GM18508 (cell line): ENCODE data around the gene INAFM1.
"Not testable (repeated sequence)": the region's sequence is repeated elsewhere in the genome, so short reads cannot be mapped to it uniquely, and the experiment has no call there.

Experiments used
- ATAC-seq: cut with Tn5 transposase; IDR thresholded peaks from one replicate; pipeline ENCODE4 v1.9.1; 2021; ENCODE audit warnings: moderate number of reproducible peaks; ENCODE audit not compliant: insufficient read depth, unreplicated experiment

INAFM1 gene

GRCh38 chr19:47266401-47266941 is 8.2 kb upstream of the INAFM1 start:
- ATAC-seq: no peak

DNA sequence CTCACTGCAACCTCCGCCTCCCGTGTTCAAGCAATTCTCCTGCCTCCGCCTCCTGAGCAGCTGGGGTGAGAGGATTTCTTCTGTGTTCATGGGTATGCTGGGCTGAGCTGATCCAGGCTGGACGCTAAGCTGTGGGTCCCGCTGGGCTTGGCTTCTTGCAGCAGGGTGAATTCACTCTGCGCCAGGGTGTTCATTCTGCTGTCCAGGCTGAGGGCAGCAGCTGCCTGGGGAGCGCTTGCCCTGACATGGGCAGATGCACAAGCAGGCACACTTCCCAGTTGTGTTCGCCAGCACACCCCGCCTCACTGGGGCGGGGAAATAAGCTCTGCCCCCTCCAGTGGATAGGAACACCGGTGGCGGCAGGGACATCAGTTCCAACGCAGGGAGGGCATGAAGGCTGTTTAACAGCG is 7.3 kb upstream of the INAFM1 start:
- ATAC-seq: no peak

DNA sequence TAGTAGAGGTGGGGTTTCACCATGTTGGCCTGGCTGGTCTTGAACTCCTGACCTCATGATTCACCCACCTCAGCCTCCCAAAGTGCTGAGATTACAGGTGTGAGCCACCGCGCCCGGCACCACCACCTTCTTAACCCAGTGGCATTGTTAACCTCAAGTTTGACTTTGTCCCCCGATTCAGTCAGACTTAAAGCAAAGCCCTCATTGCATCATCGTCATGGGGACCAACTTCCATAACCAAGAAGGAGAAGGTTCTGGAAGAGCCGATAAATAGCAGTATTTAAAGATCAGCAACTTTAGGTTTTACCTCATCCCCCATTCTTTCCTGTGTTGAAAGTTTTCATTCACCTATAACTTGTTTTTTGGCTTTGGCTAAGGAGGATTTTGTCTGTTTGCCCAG is 6.7 kb upstream of the INAFM1 start:
- ATAC-seq: no peak

GRCh38 chr19:47269596-47269995 is 5.1 kb upstream of the INAFM1 start:
- no peak for ATAC-seq

GRCh38 chr19:47270408-47270807 is 4.3 kb upstream of the INAFM1 start:
- ATAC-seq: no peak

DNA sequence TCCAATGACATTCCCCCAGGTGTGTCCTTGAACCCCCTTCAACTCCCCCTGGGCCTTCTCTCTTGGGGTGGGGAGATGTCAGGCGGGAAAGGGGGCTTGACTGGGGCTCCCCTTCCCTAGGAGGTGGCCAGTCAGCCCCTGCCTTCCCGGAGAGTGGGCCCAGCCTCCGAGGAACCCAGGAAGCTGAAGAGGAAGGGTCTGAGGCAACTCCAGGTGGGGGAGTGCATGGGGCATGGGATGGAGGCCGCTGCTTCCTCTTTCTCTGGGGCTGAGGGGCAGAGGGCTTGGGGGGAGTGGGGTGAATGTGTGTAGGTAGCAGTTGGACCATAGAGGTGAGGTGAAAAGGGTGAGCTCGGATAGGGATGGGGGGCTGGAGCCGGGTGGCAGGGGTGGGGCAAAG is 2.7 kb upstream of the INAFM1 start:
- no peak for ATAC-seq

DNA sequence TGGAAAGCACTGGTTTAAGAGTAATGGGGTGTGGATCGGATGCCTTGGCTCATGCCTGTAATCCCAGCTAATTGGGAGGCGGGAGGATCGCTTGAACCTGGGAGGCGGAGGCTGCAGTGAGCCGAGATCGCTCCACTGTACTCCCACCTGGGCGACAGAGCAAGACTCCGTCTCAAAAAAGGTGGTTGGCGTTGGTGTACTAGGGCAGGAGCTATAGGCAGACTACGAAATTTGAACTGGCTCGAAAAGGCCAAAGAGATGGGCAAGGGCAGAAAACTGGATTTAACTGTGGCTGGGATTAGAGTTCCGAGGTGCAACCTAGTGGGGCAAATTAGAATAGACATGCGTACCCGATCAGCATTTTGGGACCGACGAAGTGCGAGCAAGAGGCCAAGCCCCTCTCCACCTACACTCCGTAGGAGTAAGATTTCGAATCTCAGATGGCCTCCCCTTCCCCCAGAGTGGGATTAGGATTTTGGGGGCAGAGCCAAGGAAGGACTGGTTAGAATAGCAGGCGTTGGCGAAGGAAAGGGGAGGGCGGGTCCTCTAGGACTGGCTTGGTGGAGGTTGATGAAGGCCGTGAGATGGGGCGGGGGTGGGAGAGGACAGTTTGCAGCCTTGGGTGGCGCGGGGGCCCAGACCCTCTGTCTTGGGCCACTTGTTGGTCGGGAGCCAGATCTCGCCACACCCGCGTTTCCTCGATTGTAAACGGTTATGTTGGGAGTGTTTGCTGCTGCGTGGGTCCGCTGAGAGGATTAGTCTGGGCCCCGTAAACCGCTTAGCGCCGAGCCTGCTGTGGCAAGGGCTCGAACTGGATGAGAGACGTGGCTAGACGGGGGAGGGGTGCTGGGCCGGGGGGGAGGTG is 2.0 kb upstream of the INAFM1 start:
- ATAC-seq: no peak

DNA sequence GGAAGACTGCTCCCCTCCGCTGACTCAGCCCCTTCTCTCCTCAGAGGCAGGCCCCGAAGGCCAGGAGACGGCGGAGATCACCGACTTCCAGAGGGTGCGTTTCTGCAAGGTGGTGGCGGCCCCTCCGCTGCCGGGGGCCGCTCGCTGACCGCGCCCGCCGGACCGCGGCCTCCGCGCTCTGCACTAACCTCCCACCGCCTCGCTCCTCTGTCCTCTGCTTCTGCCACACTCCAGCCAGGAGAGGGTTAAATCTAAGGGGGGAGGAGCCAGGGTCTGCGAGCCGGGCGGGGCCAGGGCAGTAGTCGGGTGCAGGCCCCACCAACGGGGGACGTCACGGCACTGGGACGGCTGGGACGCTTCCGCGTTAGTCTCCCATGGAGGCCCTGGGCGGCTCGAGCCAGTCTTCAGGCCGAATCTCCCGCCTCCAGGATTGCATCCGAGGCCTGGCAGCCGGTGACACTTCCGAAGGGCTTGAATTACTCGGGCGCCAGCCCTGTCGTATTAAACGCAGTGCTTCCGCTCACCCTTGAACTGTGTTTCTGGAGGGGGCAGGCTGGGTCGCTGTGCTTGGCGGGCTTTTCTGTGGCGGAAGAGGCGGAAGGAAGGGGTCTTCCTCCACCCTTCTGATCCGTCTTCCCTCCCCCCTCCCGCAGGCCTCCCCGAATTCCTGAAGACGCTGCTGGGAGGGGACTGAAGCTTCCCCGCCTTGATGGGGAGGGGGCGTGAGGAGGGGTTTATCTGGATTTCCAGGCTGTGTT is 1.2 kb upstream of the INAFM1 start:
- peak; percentile 34 for ATAC-seq

DNA sequence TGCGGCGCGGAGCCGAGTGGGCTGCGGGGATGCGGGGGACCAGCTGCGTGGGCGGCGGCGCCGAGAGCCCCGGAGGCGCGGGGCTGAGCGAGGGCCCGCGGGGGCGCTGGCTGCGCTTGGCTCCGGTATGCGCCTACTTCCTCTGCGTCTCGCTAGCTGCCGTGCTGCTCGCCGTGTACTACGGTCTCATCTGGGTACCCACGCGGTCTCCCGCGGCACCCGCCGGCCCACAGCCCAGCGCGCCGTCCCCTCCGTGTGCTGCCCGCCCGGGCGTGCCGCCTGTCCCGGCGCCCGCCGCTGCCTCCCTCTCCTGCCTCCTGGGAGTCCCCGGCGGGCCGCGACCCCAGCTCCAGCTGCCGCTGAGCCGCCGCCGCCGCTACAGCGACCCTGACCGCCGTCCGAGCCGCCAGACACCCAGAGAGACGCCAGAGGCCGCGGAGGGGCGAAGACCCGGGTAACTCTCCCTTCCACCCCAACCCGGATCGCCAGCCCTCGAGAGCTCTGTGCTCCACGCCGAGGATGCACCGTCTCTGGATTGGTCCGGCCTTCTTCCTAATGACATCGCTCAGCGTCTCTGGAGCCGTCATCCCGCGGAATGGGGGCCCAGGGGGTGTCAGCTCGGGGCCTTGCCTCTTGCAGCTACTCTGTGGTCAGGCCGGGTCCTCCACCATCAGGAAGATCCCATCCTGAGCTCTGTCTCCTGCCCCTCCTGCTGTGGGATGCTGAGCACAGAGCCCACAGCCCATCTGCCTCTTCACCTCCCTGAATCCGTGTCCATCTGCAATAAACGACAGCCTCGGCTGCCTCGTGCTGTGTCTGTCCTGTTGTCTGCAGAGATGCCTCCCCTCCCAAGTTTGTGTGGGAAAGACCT is 441 bp downstream of the INAFM1 start:
- no peak for ATAC-seq

GRCh38 chr19:47275791-47276461 is 1.2 kb downstream of the INAFM1 start:
- ATAC-seq: no peak

DNA sequence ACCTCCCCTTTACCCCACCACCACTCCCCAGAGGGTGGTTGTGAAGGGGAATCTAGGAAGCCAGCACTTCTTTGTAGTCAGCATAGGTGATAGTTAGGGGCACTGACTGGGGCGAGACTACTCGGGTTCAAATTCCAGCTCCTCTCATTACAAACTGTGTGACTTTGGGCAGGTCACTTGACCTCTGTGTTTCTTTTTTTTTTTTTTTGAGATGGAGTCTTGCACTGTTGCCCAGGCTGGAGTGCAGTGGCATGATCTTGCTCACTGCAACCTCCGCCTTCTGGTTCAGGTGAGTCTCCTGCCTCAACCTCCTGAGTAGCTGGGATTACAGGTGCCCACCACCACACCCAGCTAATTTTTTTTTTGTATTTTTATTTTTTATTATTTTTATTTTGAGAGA is 1.8 kb downstream of the INAFM1 start:
- not testable (repeated sequence) for ATAC-seq

- ATAC-seq: no peak
These were observed 5.6 kb downstream of the INAFM1 start for GRCh38 chr19:47280183-47280797.

DNA sequence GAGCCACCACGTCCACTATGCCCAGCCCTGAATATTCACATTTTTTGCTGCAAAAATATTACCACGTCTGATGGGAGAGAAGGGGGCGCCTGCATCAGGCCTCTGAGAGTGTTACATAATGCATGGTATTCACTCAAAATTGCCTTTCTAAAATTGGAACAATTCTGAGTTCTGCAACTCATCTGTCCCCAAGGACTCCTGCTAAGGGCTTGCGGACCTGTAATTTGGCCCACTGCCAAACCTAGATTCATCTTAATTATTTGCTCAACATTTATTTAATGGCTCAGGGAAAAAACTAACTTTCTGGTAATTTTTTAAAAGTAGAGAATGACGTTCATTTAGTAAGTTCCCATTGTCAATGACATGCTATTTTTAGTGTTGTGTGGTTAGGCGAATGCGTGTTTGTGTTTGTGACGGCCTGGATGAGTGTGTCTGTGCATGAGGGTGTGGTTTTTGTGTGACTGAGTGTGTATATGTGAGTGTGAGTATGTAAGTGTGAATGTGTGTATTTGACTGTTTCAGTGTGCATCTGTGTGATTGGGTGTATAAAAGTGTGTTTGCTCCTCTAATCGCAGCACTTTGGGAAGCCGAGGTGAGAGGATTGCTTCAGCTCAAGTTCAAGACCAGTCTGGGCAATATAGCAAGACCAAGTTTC is 8.8 kb downstream of the INAFM1 start:
- ATAC-seq: no peak

GRCh38 chr19:47284324-47284899 is 9.7 kb downstream of the INAFM1 start:
- no peak for ATAC-seq

DNA sequence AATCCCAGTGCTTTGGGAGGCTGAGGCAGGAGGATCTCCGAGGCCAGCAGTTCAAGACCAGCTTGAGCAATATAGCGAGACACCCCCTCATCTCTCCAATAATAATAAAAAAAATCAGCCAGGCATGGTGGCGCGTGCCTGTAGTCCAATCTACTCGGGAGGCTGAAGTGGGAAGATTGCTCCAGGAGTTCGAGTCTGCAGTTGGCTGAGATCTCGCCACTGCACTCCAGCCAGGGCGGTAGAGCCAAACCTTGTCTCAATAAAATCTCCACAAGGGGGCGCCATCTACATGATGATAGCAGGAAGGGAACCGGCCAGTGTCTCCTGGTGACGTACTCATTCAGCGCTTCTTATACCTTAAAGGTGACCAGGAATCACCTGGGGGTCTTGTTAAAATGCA is 21.4 kb downstream of the INAFM1 start:
- ATAC-seq: no peak

DNA sequence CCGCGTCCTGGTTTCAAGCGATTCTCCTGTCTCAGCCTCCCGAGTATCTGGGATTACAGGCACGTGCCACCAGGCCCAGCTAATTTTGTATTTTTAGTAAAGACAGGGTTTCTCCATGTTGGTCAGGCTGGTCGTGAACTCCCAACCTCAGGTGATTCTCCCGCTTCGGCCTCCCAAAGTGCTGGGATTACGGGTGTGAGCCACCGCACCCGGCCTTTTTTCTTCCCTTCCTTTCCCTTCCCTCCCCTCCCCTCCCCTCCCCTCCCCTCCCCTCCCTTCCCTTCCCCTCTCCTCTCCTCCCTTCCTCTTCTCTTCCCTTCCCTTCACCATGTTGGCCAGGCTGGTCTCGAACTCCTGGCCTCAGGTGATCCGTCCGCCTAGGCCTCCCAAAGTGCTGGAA is 26.2 kb downstream of the INAFM1 start:
- not testable (repeated sequence) for ATAC-seq

DNA sequence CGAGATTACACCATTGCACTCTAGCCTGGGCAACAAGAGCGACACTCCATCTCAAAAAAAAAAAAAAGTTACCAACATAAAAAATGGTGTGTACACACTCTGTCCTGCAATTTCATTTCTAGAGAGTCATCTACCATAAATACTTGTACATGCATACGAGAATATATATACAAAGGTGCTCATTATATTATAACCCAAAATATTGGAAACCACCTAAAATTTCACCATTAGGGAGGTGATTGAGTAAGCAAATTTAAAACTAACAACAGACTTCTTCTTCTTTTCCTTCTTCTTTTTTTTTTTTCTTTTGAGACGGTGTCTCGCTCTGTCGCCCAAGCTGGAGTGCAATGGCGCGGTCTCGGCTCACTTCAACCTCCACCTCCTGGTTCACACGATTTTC is 27.6 kb downstream of the INAFM1 start:
- ATAC-seq: no peak

DNA sequence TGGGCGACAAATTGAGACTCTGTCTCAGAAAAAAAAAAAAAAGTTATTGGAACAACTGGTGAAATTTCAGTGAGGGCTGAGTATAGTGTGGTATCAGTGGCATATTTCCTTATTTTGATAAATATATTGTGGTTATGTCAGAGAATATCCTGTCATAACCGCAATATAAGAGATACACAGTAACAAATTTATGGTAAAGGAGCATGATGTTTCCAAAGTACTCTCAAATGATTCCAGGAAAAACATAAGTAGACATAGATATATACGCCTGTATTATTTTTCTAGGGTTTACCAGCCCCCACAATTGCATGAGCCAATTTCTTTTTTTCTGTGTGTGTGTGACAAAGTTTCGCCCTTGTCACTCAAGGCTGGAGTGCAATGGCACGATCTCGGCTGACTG is 29.3 kb downstream of the INAFM1 start:
- no peak for ATAC-seq

- no peak for ATAC-seq
These were observed 30.6 kb downstream of the INAFM1 start for GRCh38 chr19:47305309-47305751.
